Vagina (tissue), 2 donors: ENCODE results near the gene ARGLU1.

Experiments used
- CTCF ChIP-seq, 3 experiments: fragments of 450-650 bp in 2 of 3; fragments of 200-600 bp in 1 of 3; sonication (generic) in 1 of 3; IDR thresholded peaks; one replicate each; pipeline ENCODE4 v1.5.1; 2017 to 2019; ENCODE audit warnings: antibody characterized with exemption in 3 of 3, mild to moderate bottlenecking in 2 of 3, moderate library complexity in 2 of 3
- POLR2A ChIP-seq, 2 donors: fragments of 450-650 bp; IDR thresholded peaks; one replicate each; pipeline ENCODE4 v1.6.1; 2017; ENCODE audit warnings: antibody characterized with exemption in 2 of 2, mild to moderate bottlenecking in 2 of 2, moderate library complexity in 2 of 2
- POLR2AphosphoS5 ChIP-seq, 2 donors: sonication (generic); formaldehyde crosslinking; IDR thresholded peaks; one replicate each; pipeline ENCODE4 v1.9.0; 2017; ENCODE audit warnings: antibody characterized with exemption in 2 of 2, mild to moderate bottlenecking in 2 of 2, low read depth in 1 of 2; ENCODE audit not compliant: insufficient read depth in 1 of 2

GRCh38 chr13:106533101-106533942 lies 34.6 kb downstream of the ARGLU1 start:
- peak in 2 of 3 experiments; percentile 11 to 72 for TF ChIP-seq CTCF (IDR thresholded peaks at IDR 0.05)
- TF ChIP-seq POLR2A (IDR thresholded peaks at IDR 0.05): no peak
- TF ChIP-seq POLR2AphosphoS5 (IDR thresholded peaks at IDR 0.05; ENCODE audit: insufficient read depth in 1 of 2, low read depth in 1 of 2): peak in 1 of 2 donors; percentile 15
